Measurements from ENCODE around the gene PPP4C.
"Not testable (repeated sequence)": the region's sequence is repeated elsewhere in the genome, so short reads cannot be mapped to it uniquely, and the experiment has no call there.

The PPP4C gene

DNA sequence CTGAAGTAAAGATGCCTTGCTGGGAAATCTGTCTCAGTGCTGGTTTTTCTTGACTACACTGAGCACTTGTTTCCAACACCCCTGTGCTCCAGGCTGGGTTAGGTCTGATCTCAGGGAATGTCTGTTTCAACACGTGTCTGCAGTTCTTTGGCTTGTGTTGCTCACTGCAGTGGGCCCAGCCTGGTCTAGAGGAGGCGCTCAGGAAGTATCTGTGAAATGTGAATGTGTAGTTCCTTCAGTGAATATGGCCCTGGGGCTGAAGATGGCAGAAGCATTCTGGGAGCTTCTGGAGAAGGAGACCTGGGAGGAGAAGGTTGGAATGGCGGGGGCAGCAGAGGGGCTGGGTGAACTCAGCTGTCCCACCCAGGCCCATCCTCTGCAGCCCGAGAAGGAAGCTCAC is 28.3 kb downstream of the PPP4C start:
- DNase-seq = no peak

DNA sequence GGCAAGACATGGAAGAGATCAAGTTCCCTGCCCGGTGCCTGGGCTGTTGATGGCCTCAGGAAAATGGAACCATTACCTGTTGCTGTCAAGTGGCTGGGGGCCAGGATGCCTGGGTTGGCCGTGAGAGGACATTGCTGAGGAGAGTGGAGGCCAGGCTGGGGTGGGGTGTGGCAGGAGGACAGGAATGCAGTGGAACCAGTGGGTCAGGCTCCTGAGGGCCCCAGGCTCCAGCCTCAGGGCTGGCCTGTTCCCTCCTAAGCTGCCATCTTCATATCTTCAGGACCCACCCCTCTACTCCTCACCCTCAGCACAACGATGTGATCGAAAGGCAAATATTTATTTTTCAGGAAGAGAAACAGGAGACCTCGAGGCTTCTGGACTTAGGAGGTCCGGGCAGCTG is 28.7 kb downstream of the PPP4C start:
- DNase-seq = no peak

DNA sequence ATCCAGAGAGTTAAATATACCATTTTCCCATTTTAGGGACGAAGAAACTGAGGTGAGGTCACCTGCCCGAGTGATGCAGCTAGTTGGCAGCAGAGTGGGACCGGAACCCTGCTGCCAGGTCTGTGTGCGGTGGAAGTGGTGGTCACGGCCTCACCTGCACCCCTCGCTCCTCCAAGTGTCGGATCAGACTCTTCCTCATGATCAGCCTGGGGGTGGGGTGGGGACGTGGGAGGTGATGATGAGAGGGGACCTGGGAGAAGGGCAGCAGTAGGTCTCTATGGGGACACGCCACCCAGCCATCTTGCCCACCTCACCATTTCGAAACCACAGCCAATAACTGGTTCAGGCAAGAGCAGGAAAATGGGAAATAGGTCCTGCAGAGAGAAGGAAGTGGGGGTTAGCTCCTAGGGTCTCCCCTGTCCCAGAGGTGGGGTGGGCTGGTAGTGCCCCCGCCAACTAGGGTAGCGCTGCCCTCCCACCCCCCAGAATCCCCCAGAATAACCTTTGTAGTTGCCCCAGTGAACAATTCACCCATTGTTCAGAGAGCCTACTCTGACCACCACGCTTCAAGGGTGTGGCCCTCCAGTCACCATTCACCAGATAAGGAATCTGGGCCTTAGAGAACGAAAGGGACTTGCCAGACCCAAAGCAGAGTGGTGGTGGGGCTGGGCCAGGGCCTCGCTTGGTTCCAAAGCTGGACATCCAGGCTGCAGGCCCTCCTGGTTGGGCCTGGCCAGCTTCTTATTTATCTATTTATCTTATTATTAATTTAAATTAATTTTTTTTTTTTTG is 32.5 kb downstream of the PPP4C start:
- DNase-seq = no peak

DNA sequence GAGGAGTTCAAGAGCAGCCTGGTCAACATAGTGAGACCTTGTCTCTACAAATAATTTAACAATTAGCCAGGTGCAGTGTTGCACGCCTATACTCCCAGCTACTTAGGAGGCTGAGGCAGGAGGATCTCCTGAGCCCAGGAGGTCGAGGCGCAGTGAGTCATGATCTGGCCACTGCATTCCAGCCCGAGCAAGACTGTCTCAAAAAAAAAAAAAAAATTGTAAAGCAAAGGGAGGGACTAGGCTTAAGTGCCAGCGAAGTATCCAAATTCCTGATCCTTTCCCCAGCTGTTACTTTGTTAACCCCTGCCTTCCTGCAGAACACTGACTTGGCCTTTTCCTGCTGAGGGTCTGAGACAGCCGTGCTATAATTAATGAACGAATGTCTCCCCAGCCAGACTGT is 34.9 kb downstream of the PPP4C start:
- DNase-seq = no peak

DNA sequence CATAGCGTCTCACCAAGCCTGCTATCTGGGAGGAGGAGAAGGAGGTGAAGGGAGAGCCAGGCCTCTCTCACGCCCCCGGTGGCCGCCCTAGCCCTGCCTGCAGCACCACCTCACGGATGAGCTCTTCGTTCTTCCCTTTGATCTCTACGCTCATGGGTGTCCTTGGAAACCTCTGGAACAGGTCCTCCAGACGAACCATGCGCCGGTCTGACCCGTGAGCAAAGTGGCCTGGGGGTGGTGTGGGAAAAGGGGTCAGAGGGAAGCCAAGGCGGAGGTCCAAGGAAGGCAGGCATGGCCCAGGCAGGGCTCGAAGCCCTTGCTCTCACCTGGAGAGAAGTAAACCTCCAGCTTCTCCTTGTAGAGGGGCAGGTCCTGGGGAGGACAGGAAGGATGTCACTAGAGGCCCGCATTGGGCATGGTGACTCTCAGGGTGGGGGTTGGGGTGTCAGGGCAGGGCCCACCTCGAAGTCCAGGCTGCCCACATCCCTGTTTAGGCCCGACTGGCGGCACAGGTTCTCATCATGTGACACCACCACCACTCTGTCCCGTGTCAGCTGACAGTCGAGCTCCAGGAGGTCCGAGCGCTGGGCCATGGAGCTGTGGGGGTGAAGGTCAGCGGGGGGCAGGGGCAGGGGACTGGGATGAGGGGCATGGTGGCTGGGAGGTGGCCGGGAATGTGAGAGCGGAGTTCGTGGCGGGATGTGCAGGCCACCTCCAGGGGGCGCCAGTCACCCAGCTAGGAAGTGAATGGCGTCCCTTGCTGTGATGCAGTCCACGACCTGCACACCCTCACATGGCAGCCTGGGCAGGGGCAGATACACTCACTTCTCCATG is 36.6 kb downstream of the PPP4C start:
- no peak for DNase-seq

DNA sequence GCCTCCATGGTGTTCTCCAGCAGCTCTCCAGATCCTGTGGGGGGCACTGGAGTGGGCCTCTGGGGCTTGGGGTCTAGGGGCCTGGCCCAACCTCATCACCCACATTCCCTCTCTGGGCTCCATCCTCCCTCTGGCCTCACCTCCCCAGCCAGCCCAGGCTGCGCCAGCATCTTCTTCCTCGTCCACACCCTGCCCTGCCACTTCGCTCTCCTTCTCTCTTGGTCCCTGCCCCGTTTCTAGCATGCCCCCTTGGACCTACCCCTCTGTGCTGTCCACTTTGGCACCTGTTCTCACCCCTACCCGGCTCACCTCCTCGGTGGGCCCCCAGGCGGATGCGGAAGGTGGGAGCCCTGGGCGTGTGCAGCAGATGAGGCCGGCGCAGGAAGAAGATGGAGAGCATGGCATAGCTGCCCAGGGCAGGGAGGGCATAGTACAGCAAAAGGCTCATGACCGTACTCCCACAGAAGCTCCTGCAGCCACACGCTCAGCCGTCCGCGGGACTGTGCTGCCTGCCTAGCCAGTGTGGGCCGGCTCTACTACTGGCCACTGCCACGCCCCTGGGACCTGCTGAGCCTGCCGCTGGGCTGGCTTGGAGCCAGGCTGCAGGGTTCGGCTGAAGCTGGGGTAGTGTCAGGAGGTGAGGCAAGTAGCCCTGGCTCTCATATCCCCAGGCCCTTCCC is 37.4 kb downstream of the PPP4C start, which contains the start of gene GDPD3:
TSS of gene GDPD3 (minus strand) at position 507 of the 680 bp plus-strand sequence. CDS start at position 448, 59 bp downstream.
- no peak for DNase-seq

DNA sequence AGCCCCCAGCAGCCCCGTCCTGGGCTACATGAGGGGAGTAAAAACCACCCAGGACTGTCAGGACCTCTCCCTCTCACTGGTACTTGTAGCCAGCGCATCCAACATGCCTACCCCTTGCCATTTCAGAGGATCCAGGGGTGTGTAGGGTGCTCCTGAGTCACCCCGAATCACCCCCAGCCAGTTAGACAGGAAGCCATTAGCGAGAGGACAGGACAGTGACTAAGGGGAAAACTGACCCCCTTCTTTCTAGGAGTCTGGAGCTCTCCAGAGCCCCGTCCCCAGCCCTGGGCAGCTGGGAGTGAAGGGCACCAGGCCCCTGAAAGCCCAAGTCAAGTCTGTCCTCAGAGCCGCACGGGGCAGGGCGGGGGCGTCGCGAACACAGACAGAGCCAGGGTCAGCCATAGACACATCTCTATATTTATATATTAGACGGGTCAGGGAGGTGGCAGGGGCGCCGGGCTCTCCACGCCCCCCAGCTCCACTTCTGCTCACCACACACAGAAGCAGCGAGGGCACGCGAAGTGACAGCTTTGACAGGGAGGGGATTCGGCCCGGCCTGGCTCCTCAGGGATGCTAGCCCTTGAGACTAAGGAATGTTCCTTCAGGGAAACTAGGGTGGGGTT is 38.0 kb downstream of the PPP4C start:
- DNase-seq = no peak

DNA sequence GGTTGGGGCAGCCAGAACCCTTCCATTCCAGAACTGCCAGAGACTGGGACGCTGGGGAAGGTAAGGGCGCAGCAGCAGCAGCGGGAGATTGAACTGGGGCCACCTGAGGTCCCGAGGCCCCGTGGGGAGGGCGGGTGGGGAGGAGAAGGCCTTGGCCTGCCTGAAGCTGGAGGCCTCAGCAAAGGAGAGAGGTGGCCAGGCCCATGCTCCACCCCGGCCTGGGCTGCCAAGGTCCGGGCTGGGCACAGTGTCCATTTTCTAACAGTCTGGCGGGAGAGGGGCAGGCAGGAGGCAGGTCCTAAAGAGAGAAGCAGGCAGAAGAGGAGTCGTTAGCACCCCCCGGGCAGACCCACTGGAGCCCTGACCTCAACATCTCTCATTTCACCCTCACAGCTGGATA is 38.6 kb downstream of the PPP4C start:
- DNase-seq = no peak

DNA sequence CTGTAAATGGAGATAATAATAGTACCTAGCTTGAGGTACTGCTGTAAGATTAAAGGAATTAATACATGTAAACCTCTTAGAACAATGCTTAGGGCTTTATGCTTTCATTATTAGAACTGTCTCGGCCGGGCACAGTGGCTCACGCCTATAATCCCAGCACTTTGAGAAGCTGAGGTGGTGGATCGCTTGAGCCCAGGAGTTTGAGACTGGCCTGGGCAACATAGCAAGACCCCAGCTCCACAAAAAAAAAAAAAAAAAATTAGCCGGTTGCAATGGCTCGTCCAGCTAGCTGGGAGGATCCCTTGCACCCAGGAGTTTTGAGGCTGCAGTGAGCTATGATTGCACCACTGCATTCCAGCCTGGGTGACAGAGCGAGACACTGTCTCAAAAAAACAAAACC is 39.0 kb downstream of the PPP4C start:
- not testable (repeated sequence) for DNase-seq

DNA sequence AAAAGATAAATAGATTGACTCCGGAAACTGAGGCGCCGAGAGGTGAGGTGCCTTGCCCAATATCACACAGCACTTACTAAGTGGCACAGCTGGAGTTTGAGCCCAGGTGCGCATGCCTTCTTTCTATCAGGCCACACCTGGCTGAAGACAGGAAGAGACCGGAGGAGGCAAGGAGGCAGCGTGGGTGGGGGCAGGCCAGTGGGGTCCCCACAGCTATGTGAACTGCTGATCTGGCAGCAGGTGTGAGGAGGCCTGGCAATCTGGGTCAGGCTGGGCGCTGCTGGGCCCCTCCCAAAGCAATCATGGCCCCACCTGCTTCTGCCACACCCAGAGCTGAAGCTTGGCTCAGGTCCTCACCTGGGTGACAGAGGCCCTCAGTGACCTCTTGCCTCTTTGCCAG is 39.4 kb downstream of the PPP4C start:
- no peak for DNase-seq

DNA sequence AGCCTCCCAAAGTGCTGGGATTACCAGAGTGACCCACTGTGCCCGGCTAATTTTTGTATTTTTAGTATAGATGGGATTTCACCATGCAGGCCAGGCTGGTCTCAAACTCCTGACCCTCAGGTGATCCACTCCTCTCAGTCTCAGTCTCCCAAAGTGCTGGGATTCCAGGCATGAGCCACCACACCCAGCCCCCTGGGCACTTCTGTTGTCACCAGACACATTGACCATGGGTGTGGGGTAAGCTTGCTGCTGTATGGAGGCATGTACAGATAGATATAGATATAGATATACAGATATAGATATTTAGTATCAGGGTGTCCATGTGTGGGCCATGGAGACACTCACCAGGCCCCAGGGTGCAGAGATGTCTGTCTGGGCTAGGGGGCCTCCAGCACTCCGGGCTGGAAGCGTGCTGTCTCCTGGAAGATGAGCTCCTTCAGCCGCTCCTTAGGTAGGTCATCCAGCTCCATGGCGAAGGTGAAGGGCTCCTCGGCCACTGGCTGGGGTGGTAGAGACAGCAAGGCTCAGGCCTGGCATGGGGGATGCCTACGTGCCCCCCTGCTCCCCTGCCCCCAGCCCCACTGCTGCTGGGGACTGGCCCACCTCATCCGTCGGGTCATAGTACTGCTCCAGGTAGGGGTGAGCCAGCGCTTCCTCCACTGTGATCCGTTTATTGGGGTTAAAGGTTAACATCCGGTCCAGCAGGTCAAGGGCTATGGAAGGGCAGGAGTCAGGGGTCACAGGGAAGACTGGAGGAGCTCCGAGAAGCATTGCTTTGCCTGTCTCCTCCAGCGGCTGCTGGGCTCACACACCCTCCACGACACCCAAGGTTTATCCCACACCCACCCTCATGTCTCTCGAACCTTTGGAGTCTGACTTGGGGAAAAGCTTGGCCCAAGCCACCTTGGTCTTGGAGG is 40.8 kb downstream of the PPP4C start:
- DNase-seq = no peak

DNA sequence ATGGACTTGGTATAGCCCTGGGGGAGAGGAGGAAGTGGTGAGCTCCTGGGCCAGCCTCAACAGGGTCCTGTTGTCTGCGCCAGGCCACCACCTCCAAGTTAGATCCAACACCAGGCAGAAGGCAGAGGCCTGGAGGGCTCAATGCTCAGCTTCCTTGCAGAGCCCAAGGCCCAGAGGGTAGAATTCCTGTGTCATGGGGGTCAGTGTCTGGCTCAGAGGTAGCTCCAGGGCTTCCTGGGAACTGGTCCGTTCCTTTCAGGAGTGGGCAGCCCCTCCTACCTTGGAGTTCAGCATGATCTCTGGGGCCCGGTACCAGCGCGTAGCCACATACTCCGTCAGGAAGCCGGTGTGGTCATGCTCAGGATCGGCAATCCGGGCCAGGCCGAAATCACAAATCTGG is 42.0 kb downstream of the PPP4C start:
- DNase-seq = no peak

DNA sequence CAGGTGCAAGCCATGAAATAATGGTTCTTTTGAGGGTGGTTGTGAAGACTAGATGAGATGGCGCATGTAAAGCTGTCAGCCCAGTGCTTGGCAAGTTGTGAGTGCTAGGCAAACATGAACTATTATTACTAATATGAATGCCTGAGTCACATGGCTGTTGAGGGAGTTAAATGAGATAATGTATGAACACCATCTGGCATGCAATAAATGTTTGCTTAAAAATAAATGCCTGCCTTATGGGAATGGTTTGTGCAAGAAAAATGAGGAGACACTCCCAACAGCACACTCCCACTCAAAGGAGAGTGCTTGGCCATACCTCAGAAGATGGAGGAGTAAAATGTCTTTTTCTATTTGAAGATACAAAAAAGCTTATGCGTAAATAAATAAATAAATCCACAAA is 43.6 kb downstream of the PPP4C start:
- DNase-seq = no peak

DNA sequence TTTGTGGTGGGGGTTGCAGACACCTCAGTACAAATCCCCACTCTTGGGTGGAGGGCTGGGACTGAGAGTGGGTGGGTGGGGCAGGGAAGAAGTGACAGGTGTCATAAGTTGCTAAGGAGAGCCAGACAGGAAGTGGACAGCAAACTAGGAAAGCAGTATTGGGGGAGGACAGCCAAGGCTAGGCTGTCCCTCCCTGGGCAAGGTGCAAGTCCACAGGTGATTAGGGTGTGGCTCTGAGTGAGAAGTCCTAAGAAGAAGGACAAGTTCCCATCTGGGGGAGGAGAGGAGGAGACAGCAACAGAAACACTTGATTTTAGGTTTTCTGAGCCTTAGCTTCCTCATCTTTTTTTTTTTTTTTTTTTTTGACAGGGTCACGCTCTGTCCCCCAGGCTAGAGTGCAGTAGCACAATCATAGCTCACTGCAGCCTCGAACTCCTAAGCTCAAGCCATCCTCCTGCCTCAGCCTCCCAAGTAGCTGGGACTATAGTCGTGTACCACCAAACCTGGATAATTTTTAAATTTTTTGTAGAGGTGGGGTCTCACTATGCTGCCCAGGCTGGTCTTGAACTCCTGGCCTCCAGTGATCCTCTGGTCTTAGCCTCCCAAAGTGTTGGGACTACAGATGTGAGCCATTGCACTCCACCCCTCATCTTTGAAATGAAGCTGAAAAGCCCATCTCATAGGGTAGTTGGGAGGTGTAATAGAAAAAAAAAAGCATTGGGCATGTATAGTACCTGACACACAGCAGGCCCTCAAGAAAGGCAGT is 44.7 kb downstream of the PPP4C start:
- DNase-seq = no peak

DNA sequence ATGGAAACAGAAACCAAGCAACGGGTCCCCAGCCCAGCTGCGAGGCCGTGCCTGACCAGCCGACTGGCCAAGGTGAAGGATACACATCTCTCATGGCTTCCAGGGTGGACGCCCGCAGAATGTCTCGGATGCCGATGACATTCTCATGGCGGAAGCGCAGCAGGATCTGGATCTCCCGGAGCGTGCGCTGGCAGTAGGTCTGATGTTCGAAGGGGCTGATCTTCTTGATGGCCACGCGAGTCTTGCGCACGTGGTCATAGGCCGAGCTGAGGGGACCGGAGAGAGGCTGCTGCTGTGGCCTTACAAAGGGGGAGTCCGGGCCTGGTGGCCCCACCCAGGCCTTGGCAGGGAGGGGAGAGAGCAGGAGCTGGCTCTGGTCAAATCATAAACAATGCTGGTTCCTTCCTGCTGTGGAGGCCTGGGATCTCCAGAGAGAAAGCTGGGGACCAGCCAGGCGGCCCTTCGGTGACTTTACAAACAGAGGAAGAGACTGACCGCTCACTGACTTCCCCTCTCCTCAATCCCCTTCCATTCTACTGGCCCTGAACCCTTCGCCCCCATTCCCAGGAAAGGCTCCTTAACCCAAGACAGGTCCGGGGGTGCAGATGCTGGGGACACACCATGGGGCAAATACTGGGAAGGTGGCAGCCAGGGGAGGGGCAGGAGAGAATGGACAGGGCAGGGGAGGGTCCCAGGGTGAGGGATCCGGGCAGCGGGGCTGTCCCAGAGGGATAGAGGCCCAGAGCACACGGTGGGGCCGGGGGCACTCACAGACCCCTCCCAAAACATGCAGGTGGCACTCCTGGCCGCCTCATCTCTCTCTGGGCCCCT is 46.2 kb downstream of the PPP4C start:
- no peak for DNase-seq

DNA sequence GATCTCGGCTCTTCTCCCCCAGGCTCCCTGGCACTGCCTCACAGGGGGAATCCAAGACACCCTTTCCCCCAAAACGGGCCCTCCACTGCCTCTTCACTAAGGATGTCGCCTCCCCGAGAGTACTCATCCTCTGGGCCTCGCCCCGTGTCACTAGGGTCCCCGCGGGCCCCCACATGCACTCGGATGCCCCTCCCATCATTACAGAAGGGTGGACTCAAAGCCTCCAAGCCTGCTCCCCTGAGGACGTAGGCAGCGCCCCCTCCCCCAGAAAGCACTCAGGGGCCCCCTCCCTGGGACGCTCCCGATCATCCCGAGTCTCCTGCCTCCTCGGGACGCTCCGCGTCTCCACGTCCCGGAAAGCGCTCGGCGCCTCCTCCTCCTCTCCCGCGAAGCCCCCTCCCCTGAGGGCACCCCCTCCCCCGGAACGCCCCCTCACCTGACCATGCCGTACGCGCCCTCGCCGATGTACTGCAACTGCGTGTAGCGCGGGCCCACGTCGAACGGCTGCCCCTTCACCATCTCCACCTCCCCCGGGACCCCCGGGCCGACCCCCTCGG is 46.9 kb downstream of the PPP4C start:
- DNase-seq = no peak

DNA sequence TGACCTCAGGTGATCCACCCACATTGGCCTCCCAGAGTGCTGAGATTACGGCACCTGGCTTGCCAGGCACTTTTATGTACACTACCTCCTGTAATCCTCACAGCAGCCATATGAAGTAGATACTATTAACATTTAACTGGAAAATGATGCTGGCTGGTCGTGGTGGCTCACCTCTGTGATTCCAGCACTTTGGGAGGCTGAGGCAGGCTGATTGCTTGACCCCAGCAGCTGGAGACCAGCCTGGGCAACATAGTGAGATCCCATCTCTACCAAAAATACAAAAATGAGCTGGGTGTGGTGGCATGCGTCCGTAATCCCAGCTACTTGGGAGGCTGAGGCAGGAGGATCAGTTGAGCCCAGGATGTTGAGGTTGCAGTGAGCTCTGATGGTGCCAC is 49.2 kb downstream of the PPP4C start:
- no peak for DNase-seq

DNA sequence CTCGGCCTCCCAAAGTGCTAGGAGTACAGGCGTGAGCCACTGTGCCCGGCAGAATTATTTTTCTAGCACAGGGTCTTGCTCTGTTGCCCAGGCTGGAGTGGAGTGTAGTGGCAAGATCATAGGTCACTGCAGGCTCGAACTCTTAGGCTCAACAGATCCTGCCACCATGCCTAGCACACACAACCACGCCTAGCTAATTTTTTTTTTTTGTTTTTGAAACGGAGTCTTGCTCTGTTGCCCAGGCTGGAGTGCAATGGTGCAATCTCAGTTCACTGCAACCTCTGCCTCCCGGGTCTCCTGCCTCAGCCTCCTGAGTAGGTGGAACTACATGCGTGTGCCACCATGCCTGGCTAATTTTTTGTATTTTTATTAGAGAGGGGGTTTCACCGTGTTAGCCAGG is 49.9 kb downstream of the PPP4C start:
- DNase-seq = not testable (repeated sequence)

DNA sequence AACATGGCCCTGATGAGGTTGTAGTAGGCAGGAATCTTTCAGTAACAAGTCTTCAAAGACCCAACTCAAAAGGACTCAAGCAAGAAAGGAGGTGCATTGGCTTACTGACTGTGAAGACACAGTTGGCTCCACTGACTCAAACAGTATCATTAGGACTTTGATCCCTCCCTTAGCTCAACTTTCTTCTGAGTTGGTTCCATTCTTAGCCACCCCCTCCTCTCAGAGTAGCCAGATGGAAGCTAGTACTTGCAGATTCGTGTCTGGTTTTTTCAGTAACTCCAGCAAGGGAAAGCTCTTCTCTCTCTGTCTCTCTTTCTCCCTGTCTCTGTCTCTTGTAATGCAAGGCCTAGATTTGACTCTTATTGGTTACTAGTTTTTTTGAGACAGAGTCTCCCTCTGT is 52.2 kb downstream of the PPP4C start:
- no peak for DNase-seq

DNA sequence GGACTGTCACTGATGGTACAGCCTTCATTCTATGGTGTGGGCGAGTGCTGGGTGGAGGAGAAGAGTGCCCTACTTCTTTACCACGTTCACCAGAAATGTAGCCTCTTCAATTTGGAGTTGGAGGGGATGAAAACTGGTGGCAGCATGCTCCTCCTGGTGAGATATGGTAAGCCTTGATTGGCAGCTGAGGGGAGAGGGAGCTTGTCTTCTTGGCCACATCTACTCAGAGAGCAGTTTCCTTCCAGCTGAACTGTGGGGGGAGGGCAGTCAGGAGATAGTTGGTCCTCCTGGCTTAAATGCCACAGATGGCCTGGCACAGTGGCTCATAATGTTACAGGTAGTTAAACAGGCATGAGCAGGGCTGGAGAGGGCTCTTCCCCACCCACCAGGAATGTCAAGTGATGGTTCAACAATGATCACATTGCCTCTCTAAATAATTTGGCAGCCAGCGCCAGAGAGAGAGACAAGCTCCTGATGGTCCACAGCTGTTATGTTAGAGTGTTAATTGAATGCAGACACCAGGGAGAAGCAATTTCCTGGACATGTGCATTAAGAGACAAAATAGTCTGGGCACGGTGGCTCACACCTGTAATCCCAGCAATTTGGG is 56.2 kb downstream of the PPP4C start:
- DNase-seq = no peak

Data from GF-D8 (cell line).